A549 (cell line): ENCODE data around the gene ZSCAN9. TPM values are rescaled to one million over a fixed set of nuclear protein-coding genes. Genes with fewer than 3 reads are reported as not detected.

ENCODE experiments used
- ATAC-seq, 2 experiments: fragments of 200-7000 bp in 1 of 2; fragments of >200 bp in 1 of 2; cut with Nextera tagmentation in 1 of 2; cut with Tn5 transposase in 1 of 2; 3 replicates each; pipeline versions ENCODE4 v1.8.0 to v1.9.1; 2018 to 2020; ENCODE audit warnings: mild to moderate bottlenecking in 1 of 2, moderate library complexity in 1 of 2
- CTCF ChIA-PET: fragments of 300-600 bp; sonication (Branson Sonifier 250); formaldehyde crosslinking; extraction: SDS; loops from one replicate; lab custom pipeline; 2021; ENCODE audit warnings: antibody characterized with exemption, inconsistent platforms; lab: Yijun Ruan, JAX
- POLR2A ChIA-PET: fragments of 350-600 bp; formaldehyde crosslinking; extraction: SDS; loops from one replicate; lab custom pipeline; 2021; ENCODE audit warnings: antibody characterized with exemption, inconsistent platforms; lab: Yijun Ruan, JAX
- DNase-seq, 2 experiments: peaks; one replicate each; pipeline versions ENCODE4 v3.0.0 to v3.0.0-alpha.2; 2011 to 2016; ENCODE audit warnings: low read depth in 1 of 2, low spot score in 1 of 2
- FAIRE-seq: peaks from 2 replicates; lab custom pipeline; 2011; peaks lifted over from hg19 to GRCh38; lab: Jason Lieb, UNC
- H3K27ac ChIP-seq, 2 experiments: fragments of >200 bp; sonication (Bioruptor Twin); formaldehyde crosslinking; 3 replicates each; pipeline ENCODE4 v1.5.1; 2016 to 2017
- H3K4me1 ChIP-seq: fragments of >200 bp; sonication (Bioruptor Twin); formaldehyde crosslinking; 3 replicates; pipeline ENCODE4 v1.6.1; 2016
- H3K4me2 ChIP-seq: fragments of >200 bp; sonication (Bioruptor Twin); formaldehyde crosslinking; 3 replicates; pipeline ENCODE4 v1.6.1; 2016
- H3K4me3 ChIP-seq: fragments of >200 bp; sonication (Bioruptor Twin); formaldehyde crosslinking; 3 replicates; pipeline ENCODE4 v1.5.1; 2016
- H3K9me3 ChIP-seq: fragments of >200 bp; sonication (Bioruptor Twin); formaldehyde crosslinking; 3 replicates; pipeline ENCODE4 v1.6.1; 2016
- BCL3 ChIP-seq: fragments of >200 bp; sonication (Bioruptor Twin); formaldehyde crosslinking; IDR thresholded peaks from 3 replicates; pipeline ENCODE4 v1.6.1; 2016
- CHD2 ChIP-seq: fragments of 150-350 bp; IDR thresholded peaks from 2 replicates; pipeline ENCODE4 v1.6.1; 2014; ENCODE audit warnings: low read length; ENCODE audit not compliant: partially characterized antibody
- EP300 ChIP-seq, 2 experiments: fragments of >200 bp; sonication (Bioruptor Twin); formaldehyde crosslinking; IDR thresholded peaks; 2 replicates in 1 of 2; 3 replicates in 1 of 2; pipeline ENCODE4 v1.6.1; 2016 to 2017
- FOSB ChIP-seq: fragments of 250-450 bp; sonication (Bioruptor Pico); IDR thresholded peaks from 2 replicates; pipeline ENCODE4 v1.5.0; 2020; ENCODE audit warnings: mild to moderate bottlenecking, moderate library complexity
- FOSL2 ChIP-seq, 2 experiments: fragments of 450-650 bp in 1 of 2; fragments of >200 bp in 1 of 2; sonication (Bioruptor Twin) in 1 of 2; formaldehyde crosslinking; IDR thresholded peaks; 2 replicates each; pipeline versions ENCODE4 v1.5.0 to v1.6.1; 2016 to 2020; ENCODE audit warnings: mild to moderate bottlenecking in 1 of 2, moderate library complexity in 1 of 2
- HEYL ChIP-seq: fragments of 250-450 bp; sonication (Bioruptor Pico); IDR thresholded peaks from 2 replicates; pipeline ENCODE4 v1.8.0; 2021; ENCODE audit warnings: mild to moderate bottlenecking, moderate library complexity
- HOXA7 ChIP-seq: fragments of 250-450 bp; sonication (Bioruptor Pico); IDR thresholded peaks from 2 replicates; pipeline ENCODE4 v1.5.0; 2020; ENCODE audit warnings: mild to moderate bottlenecking, moderate library complexity
- HOXB13 ChIP-seq: fragments of 250-450 bp; sonication (Bioruptor Pico); IDR thresholded peaks from 2 replicates; pipeline ENCODE4 v1.5.0; 2020; ENCODE audit warnings: low read depth, mild to moderate bottlenecking, moderate library complexity
- KDM5A ChIP-seq: fragments of 200-600 bp; sonication (generic); IDR thresholded peaks from 2 replicates; pipeline ENCODE4 v1.6.1; 2016; ENCODE audit warnings: antibody characterized with exemption, mild to moderate bottlenecking
- MYC ChIP-seq: IDR thresholded peaks from 2 replicates; pipeline ENCODE4 v1.6.1; 2012; ENCODE audit warnings: mild to moderate bottlenecking, inconsistent platforms, low read length, improper control_type of control experiment, borderline replicate concordance
- PHF8 ChIP-seq: fragments of 200-600 bp; sonication (generic); IDR thresholded peaks from 2 replicates; pipeline ENCODE4 v1.6.1; 2016; ENCODE audit warnings: low read depth, mild to moderate bottlenecking, antibody characterized with exemption, moderate library complexity, borderline replicate concordance
- POLR2A ChIP-seq: IDR thresholded peaks from 2 replicates; pipeline ENCODE4 v1.6.1; 2012; ENCODE audit warnings: mild to moderate bottlenecking, low read length
- RAD21 ChIP-seq, 2 experiments: fragments of >200 bp in 1 of 2; sonication (Bioruptor Twin) in 1 of 2; formaldehyde crosslinking in 1 of 2; IDR thresholded peaks in 1 of 2; conservative IDR thresholded peaks in 1 of 2; 2 replicates in 1 of 2; 3 replicates in 1 of 2; pipeline ENCODE4 v1.6.1; 2012 to 2018; ENCODE audit warnings: inconsistent platforms in 1 of 2
- RNF2 ChIP-seq: fragments of 200-600 bp; sonication (generic); IDR thresholded peaks from 2 replicates; pipeline ENCODE4 v1.6.1; 2016; ENCODE audit warnings: low read depth, mild to moderate bottlenecking, antibody characterized with exemption, moderate library complexity, borderline replicate concordance
- TP53 ChIP-seq: fragments of 250-450 bp; sonication (Bioruptor Pico); IDR thresholded peaks from 2 replicates; pipeline ENCODE4 v1.5.0; 2021; ENCODE audit warnings: mild to moderate bottlenecking, moderate library complexity
- ZNF302 ChIP-seq: fragments of 250-450 bp; sonication (Bioruptor Pico); IDR thresholded peaks from 2 replicates; pipeline ENCODE4 v1.9.0; 2021; ENCODE audit warnings: inconsistent platforms, mild to moderate bottlenecking, moderate library complexity
- WGBS: methylation state at CpG from one replicate; pipeline ENCODE4 v1.1.6; 2017; ENCODE audit errors: missing lambda C conversion rate; 5-methylcytosine and 5-hydroxymethylcytosine counted together
- polyA plus RNA-seq, 4 experiments: library from polyadenylated mRNA; depleted of rRNA in 3 of 4; stranded (reverse); fragments of >200 nt; fragmentation: RNase III in 1 of 4; extraction: RNeasy Plus Mini Kit Qiagen cat#74134 plus additional on column Dnase treatment in 1 of 4; gene quantifications; 2 replicates in 3 of 4; 3 replicates in 1 of 4; pipeline ENCODE4 v1.2.3, GENCODE V29; 2011 to 2017
- TF ChIP-seq, protein P1 (sequence below): IDR thresholded peaks from 2 replicates; pipeline ENCODE4 v1.6.1; 2012; ENCODE audit warnings: low read depth, borderline replicate concordance
- TF ChIP-seq, protein P2 (sequence below): IDR thresholded peaks from 2 replicates; pipeline ENCODE4 v1.6.1; 2012
- TF ChIP-seq, protein P3 (sequence below): IDR thresholded peaks from 2 replicates; pipeline ENCODE4 v1.6.1; 2012
- TF ChIP-seq, protein P4 (sequence below): fragments of 150-350 bp; IDR thresholded peaks from 2 replicates; pipeline ENCODE4 v1.6.1; 2014; ENCODE audit warnings: low read depth, mild to moderate bottlenecking, low read length

ZSCAN9 gene
- polyA plus RNA-seq, 2 of the 4 experiments (the other 2 are of a cell fraction) = 7.7 to 16.2 TPM

- no peak overlapping the region for H3K27ac ChIP-seq
- no peak for ATAC-seq
- no peak overlapping the region for H3K4me3 ChIP-seq
- H3K4me1 ChIP-seq = no peaks in the 10 kb centered on the region; the same call in 2 of the 3 replicates
- H3K9me3 ChIP-seq = no peaks in the 10 kb centered on the region
- TF ChIP-seq FOSB (CRISPR knock-in tag) (no peak), MYC (no peak), RNF2 (no peak), HOXB13 (CRISPR knock-in tag) (no peak), PHF8 (no peak), HEYL (CRISPR knock-in tag) (no peak), HOXA7 (no peak), RAD21 (conservative IDR thresholded peaks at IDR 0.05 in 1 of 2, IDR thresholded peaks at IDR 0.05 in 1 of 2) (no peak), KDM5A (no peak), POLR2A (no peak), BCL3 (no peak)
- TF ChIP-seq, protein P1, sequence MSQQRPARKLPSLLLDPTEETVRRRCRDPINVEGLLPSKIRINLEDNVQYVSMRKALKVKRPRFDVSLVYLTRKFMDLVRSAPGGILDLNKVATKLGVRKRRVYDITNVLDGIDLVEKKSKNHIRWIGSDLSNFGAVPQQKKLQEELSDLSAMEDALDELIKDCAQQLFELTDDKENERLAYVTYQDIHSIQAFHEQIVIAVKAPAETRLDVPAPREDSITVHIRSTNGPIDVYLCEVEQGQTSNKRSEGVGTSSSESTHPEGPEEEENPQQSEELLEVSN = no peak
- TF ChIP-seq, protein P2, sequence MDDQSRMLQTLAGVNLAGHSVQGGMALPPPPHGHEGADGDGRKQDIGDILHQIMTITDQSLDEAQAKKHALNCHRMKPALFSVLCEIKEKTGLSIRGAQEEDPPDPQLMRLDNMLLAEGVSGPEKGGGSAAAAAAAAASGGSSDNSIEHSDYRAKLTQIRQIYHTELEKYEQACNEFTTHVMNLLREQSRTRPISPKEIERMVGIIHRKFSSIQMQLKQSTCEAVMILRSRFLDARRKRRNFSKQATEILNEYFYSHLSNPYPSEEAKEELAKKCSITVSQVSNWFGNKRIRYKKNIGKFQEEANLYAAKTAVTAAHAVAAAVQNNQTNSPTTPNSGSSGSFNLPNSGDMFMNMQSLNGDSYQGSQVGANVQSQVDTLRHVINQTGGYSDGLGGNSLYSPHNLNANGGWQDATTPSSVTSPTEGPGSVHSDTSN = no peak
- TF ChIP-seq, protein P3, sequence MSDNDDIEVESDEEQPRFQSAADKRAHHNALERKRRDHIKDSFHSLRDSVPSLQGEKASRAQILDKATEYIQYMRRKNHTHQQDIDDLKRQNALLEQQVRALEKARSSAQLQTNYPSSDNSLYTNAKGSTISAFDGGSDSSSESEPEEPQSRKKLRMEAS = no peak
- CTCF ChIA-PET = interaction anchor here (0.9 kb wide), 1 partner anchor 82 kb away, joined by 3 read pairs; no protein-coding TSS in a partner anchor
- no peak for FAIRE-seq
- DNase-seq = no peak
- POLR2A ChIA-PET = no interaction called here
- H3K4me2 ChIP-seq = no peak overlapping the region
These were observed 49.8 kb downstream of the ZSCAN9 start for GRCh38 chr6:28274888-28275287.

- Histone ChIP-seq H3K4me1 (0 out of 3 replicates have a peak, but pooled peaks cover 3% of the 10 kb centered on the region), H3K9me3 (no peaks in the 10 kb centered on the region), H3K27ac (no peak overlapping the region), H3K4me2 (no peak overlapping the region), H3K4me3 (no peak overlapping the region)
- ATAC-seq = no peak
- WGBS = 60% methylated on average over 3 of the region's 3 CpGs
- ChIA-PET POLR2A (no interaction called here), CTCF (interaction anchor here (0.9 to 1.1 kb wide), 2 partner anchors 11 to 78 kb away, joined by 3 read pairs; no protein-coding TSS in a partner anchor)
- no peak for FAIRE-seq
- TF ChIP-seq FOSL2 (IDR thresholded peaks at IDR 0.05) (no peak), FOSL2 (CRISPR knock-in tag; IDR thresholded peaks at IDR 0.05) (no peak), HOXA7 (no peak), CHD2 (no peak), EP300 (IDR thresholded peaks at IDR 0.05) (no peak), TP53 (CRISPR knock-in tag) (no peak), ZNF302 (CRISPR knock-in tag) (no peak), POLR2A (no peak)
- TF ChIP-seq, protein P4, sequence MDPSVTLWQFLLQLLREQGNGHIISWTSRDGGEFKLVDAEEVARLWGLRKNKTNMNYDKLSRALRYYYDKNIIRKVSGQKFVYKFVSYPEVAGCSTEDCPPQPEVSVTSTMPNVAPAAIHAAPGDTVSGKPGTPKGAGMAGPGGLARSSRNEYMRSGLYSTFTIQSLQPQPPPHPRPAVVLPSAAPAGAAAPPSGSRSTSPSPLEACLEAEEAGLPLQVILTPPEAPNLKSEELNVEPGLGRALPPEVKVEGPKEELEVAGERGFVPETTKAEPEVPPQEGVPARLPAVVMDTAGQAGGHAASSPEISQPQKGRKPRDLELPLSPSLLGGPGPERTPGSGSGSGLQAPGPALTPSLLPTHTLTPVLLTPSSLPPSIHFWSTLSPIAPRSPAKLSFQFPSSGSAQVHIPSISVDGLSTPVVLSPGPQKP = no peak
- DNase-seq = no peak
These were observed 52.7 kb downstream of the ZSCAN9 start for GRCh38 chr6:28277746-28278145.
